Neuronal stem cell (in vitro differentiated cells): ENCODE results near the gene SPTLC1.
"Not testable (repeated sequence)": the region's sequence is repeated elsewhere in the genome, so short reads cannot be mapped to it uniquely, and the experiment has no call there.

Experiments
- DNase-seq: peaks from one replicate; pipeline ENCODE4 v3.0.0-alpha.2; 2013; ENCODE audit warnings: low spot score
- H2AFZ ChIP-seq: one replicate; pipeline ENCODE4 v1.6.1; 2013; ENCODE audit warnings: mild to moderate bottlenecking, low read length, inconsistent platforms
- H2AK5ac ChIP-seq: 2 replicates; pipeline ENCODE4 v1.6.1; 2013; ENCODE audit warnings: low read depth, mild to moderate bottlenecking, inconsistent platforms, low read length, moderate library complexity, mixed read lengths
- H2BK120ac ChIP-seq: 2 replicates; pipeline ENCODE4 v1.6.1; 2013; ENCODE audit warnings: low read depth, mild to moderate bottlenecking, inconsistent platforms, low read length, moderate library complexity, mixed read lengths
- H2BK12ac ChIP-seq: one replicate; pipeline ENCODE4 v1.6.1; 2013; ENCODE audit warnings: low read length, inconsistent platforms
- H2BK15ac ChIP-seq: 2 replicates; pipeline ENCODE4 v1.6.1; 2013; ENCODE audit warnings: mild to moderate bottlenecking, low read length, inconsistent platforms, mixed read lengths
- H2BK5ac ChIP-seq: one replicate; pipeline ENCODE4 v1.6.1; 2013; ENCODE audit warnings: inconsistent platforms, mild to moderate bottlenecking, low read length, moderate library complexity
- H3K14ac ChIP-seq: one replicate; pipeline ENCODE4 v1.6.1; 2013; ENCODE audit warnings: low read length, inconsistent platforms
- H3K18ac ChIP-seq: 2 replicates; pipeline ENCODE4 v1.6.1; 2013; ENCODE audit warnings: low read length, inconsistent platforms
- H3K23ac ChIP-seq: 2 replicates; pipeline ENCODE4 v1.6.1; 2013; ENCODE audit warnings: low read depth, mild to moderate bottlenecking, mixed read lengths, low read length, inconsistent platforms; ENCODE audit not compliant: poor library complexity
- H3K27ac ChIP-seq: replicated peaks from 3 replicates; pipeline ENCODE4 v1.5.1; 2013; ENCODE audit warnings: low read length, inconsistent platforms
- H3K27me3 ChIP-seq, 3 experiments: 2 replicates each; pipeline ENCODE4 v1.6.1; 2013; ENCODE audit warnings: low read length in 3 of 3, mild to moderate bottlenecking in 2 of 3, inconsistent platforms in 1 of 3, low read depth in 1 of 3, mixed read lengths in 1 of 3, moderate library complexity in 1 of 3; ENCODE audit not compliant: control insufficient read depth in 3 of 3, insufficient read depth in 3 of 3
- H3K36me3 ChIP-seq, 2 donors: replicated peaks in 1 of 2; 2 replicates each; pipeline ENCODE4 v1.6.1; 2013; ENCODE audit warnings: low read length in 2 of 2; ENCODE audit not compliant: control insufficient read depth in 2 of 2, insufficient read depth in 2 of 2
- H3K4ac ChIP-seq: 2 replicates; pipeline ENCODE4 v1.6.1; 2013; ENCODE audit warnings: inconsistent platforms, mild to moderate bottlenecking, low read length, moderate library complexity
- H3K4me1 ChIP-seq, 2 donors: 1 replicate in 1 of 2; 2 replicates in 1 of 2; pipeline ENCODE4 v1.6.1; 2013; ENCODE audit warnings: low read length in 2 of 2, low read depth in 1 of 2; ENCODE audit not compliant: control insufficient read depth in 2 of 2, insufficient read depth in 1 of 2
- H3K4me2 ChIP-seq: one replicate; pipeline ENCODE4 v1.6.1; 2013; ENCODE audit warnings: mild to moderate bottlenecking, low read length, inconsistent platforms; ENCODE audit not compliant: insufficient read depth, poor library complexity, severe bottlenecking
- H3K4me3 ChIP-seq, 2 donors: 2 replicates each; pipeline ENCODE4 v1.5.1; 2013; ENCODE audit warnings: low read length in 2 of 2, mild to moderate bottlenecking in 2 of 2, inconsistent platforms in 1 of 2, moderate library complexity in 1 of 2
- H3K79me1 ChIP-seq: one replicate; pipeline ENCODE4 v1.6.1; 2013; ENCODE audit warnings: low read depth, mild to moderate bottlenecking, inconsistent platforms, low read length, moderate library complexity
- H3K9ac ChIP-seq: one replicate; pipeline ENCODE4 v1.6.1; 2013; ENCODE audit warnings: mild to moderate bottlenecking, low read depth, low read length, inconsistent platforms; ENCODE audit not compliant: poor library complexity
- H3K9me3 ChIP-seq, 2 donors: replicated peaks in 1 of 2; 2 replicates each; pipeline versions ENCODE3 to v1.6.1; 2013; ENCODE audit warnings: low read length in 2 of 2, mild to moderate bottlenecking in 2 of 2, inconsistent platforms in 1 of 2, low read depth in 1 of 2, mixed read lengths in 1 of 2, moderate library complexity in 1 of 2; ENCODE audit not compliant: control insufficient read depth in 2 of 2, insufficient read depth in 1 of 2
- H4K8ac ChIP-seq: one replicate; pipeline ENCODE4 v1.6.1; 2013; ENCODE audit warnings: low read depth, mild to moderate bottlenecking, inconsistent platforms, low read length, moderate library complexity
- H4K91ac ChIP-seq: one replicate; pipeline ENCODE4 v1.6.1; 2013; ENCODE audit warnings: low read length, low read depth, mild to moderate bottlenecking, inconsistent platforms; ENCODE audit not compliant: poor library complexity
- WGBS, 2 donors: extraction: QIAGEN DNeasy Blood & Tissue Kit; methylation state at CpG; one replicate each; pipeline ENCODE4 v1.1.7; 2013; ENCODE audit warnings: missing lambda C conversion rate in 2 of 2, mixed read lengths in 1 of 2; ENCODE audit not compliant: insufficient read length in 2 of 2, insufficient replicate concordance in 1 of 2; ENCODE audit errors: extremely low coverage in 2 of 2; 5-methylcytosine and 5-hydroxymethylcytosine counted together

Gene SPTLC1

DNA sequence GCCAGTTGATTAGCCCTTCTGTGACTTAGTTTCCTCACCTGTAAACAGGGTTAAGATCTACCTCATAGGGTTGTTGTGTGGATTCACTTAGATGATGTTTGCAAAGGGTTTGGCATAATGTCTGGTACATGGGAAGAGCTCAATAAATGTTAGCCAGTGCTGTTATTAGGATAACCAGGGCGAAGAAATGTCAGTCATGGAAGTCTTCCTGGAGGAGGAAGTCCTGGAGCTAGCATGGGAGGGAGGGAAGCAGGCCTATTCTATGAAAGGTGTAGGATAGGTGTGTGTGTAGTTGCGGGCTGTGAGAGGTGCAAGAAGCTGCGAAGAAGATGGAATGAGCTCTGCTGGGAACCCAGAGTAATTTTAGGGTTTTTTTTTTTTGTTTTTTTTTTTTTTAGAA, 30.6 kb upstream of the SPTLC1 start:
- H2AFZ ChIP-seq, H3K4me2 ChIP-seq, H3K14ac ChIP-seq, DNase-seq, H2AK5ac ChIP-seq, H3K23ac ChIP-seq, H3K4ac ChIP-seq, H3K9ac ChIP-seq, H3K4me3 ChIP-seq, H3K9me3 ChIP-seq, H2BK12ac ChIP-seq, H4K91ac ChIP-seq, H4K8ac ChIP-seq, H3K36me3 ChIP-seq, H3K18ac ChIP-seq, H2BK15ac ChIP-seq, H2BK5ac ChIP-seq, H3K79me1 ChIP-seq, H3K27ac ChIP-seq: not testable (repeated sequence)
- Histone ChIP-seq H3K4me1 (peaks cover 16 to 17% of the 10 kb centered on the region in 2 donors), H3K27me3 (peaks cover 0 to 33% (median 15%) of the 10 kb centered on the region in 3 experiments), H2BK120ac (peak overlapping the region; percentile 62)
- WGBS, 2 donors = no CpG with 5 or more reads among the region's 3 CpGs

DNA sequence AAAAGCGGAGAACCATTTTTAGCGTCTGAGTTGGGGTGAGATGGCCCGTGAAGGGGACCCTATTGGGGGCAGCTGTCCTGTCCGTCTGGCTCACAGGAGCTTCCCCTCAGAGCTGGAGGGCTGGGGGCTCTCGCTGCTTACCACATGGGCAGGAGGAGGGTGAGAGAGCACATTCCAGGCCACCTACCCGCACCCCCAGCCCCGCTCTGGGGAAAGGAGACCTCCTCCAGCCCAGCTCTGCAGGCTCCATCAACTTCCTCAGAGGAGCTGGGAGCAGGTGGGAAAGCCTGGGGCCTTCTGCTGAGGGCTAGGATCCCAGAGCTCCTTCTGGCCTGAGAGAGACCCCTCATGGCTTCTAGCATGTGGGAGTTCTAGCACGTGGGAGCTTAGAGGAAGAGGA, 27.1 kb upstream of the SPTLC1 start:
- Histone ChIP-seq H3K79me1 (no peaks in the 10 kb centered on the region), H3K9me3 (no peaks in the 10 kb centered on the region), H3K4ac (no peak overlapping the region), H2BK5ac (no peak overlapping the region), H3K14ac (peak overlapping the region; percentile 67), H3K27ac (no peak overlapping the region), H4K91ac (no peak overlapping the region), H3K23ac (no peak overlapping the region), H3K27me3 (peaks cover 0 to 37% (median 21%) of the 10 kb centered on the region in 3 experiments), H3K4me3 (no peak overlapping the region), H2BK15ac (peak overlapping the region; percentile 85), H3K9ac (no peak overlapping the region), H3K4me1 (peaks cover 16% of the 10 kb centered on the region in 2 donors), H4K8ac (no peak overlapping the region), H2BK12ac (no peak overlapping the region), H2AK5ac (peak overlapping the region; percentile 91), H3K18ac (no peak overlapping the region), H3K4me2 (no peak overlapping the region), H3K36me3 (no peaks in the 10 kb centered on the region), H2BK120ac (no peak overlapping the region), H2AFZ (no peak overlapping the region)
- WGBS, 2 donors = no CpG with 5 or more reads among the region's 8 CpGs
- DNase-seq = no peak

DNA sequence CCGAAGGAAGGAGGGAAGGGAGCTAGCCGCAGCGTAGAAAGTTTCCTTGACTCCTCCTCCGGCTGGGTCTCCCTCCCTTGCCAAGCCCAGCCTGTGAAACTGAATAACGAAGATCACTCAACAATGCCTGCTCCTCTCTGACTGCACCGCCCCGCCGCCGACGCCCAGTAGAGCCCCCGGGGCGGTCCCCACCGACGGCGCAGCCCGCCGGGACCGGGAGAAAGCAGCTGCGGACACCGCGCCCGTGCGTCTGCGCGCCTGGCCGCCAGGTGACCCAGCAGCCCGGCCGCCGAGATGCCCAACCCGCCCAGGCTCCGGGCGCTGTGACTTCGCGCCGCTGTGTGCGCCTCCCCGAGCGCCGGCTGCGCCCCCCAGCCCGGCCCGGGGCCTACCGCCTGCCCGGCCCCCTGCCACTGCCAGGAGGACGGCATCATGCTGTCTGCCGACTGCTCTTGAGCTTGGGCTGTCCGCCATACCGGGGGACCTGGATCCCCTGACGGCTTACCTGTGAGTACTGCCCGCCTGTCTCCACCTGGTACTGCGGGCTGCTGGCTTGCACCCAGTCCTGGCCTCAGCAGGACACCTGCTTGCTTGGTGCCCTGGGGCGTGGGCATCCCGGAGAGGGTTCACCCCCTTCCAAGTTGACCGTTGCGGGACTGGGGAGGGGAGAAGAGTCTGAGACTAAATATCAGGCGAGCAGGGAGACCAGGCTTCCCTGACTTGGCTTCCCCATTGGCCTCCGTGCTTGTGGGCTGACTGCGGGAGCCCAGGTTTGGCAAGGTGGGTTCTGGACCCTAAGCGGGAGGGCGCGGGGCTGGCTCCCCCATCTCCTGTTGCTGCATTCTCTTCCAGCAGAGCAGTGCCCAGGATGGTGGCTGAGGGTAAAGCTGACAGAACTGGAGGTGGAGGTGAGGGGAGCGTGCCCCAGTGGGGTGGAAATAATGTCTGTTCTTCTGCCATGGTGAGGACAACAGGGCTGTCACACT, 26.2 kb upstream of the SPTLC1 start:
- peak overlapping the region; percentile 10 for H2AK5ac ChIP-seq
- H3K9ac ChIP-seq = peak overlapping the region; percentile 76
- H3K79me1 ChIP-seq = no peaks in the 10 kb centered on the region
- H2BK5ac ChIP-seq = peak overlapping the region; percentile 62
- peak overlapping the region; percentile 87 for H2AFZ ChIP-seq
- no peak overlapping the region for H2BK12ac ChIP-seq
- peak overlapping the region; percentile 61 for H3K4me2 ChIP-seq
- H3K36me3 ChIP-seq = no peaks in the 10 kb centered on the region
- no peak overlapping the region for H3K27ac ChIP-seq
- peak overlapping the region; percentile 78 for H2BK120ac ChIP-seq
- H3K9me3 ChIP-seq = no peaks in the 10 kb centered on the region
- no peak overlapping the region for H3K4ac ChIP-seq
- H3K23ac ChIP-seq = peak overlapping the region; percentile 39
- H3K4me3 ChIP-seq = peak overlapping the region; percentile 27 to 69
- peak overlapping the region; percentile 40 for H3K14ac ChIP-seq
- WGBS, 2 donors = no CpG with 5 or more reads among the region's 62 CpGs
- peak overlapping the region; percentile 69 for H2BK15ac ChIP-seq
- peaks cover 0 to 43% (median 21%) of the 10 kb centered on the region in 3 experiments for H3K27me3 ChIP-seq
- no peak overlapping the region for H4K91ac ChIP-seq
- H3K4me1 ChIP-seq = peaks cover 7 to 9% of the 10 kb centered on the region in 2 donors
- H3K18ac ChIP-seq = peak overlapping the region; percentile 81
- no peak for DNase-seq
- H4K8ac ChIP-seq = no peak overlapping the region

DNA sequence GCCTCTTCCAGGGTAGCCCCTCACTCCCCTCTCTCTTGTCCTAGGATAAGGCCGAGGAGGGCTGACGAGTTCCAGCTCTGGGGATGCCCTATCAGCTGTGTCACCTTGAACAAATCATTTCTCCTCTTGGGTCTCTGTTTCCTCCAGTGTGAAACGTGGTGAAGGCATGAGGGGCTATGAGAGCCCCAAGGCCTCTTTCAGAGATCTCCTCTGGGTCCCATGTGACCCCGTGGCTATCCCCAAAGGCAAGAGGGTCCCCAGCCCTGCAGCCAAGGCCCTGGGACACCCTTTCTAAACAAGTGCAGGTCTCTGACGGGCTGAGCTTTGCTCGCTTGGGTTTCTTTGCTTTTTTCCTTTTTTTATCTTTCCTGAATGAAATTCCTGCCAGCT, 25.5 kb upstream of the SPTLC1 start:
- no peak overlapping the region for H2BK15ac ChIP-seq
- H2BK5ac ChIP-seq = peak overlapping the region; percentile 62
- H3K23ac ChIP-seq = no peak overlapping the region
- peaks cover 6 to 9% of the 10 kb centered on the region in 2 donors for H3K4me1 ChIP-seq
- H2BK120ac ChIP-seq = no peak overlapping the region
- H2AFZ ChIP-seq = peak overlapping the region; percentile 87
- H4K91ac ChIP-seq = no peak overlapping the region
- peak overlapping the region; percentile 61 for H3K4me2 ChIP-seq
- no peak overlapping the region for H3K9ac ChIP-seq
- H3K27ac ChIP-seq = no peak overlapping the region
- H3K27me3 ChIP-seq = peaks cover 0 to 50% (median 21%) of the 10 kb centered on the region in 3 experiments
- no peak overlapping the region for H2BK12ac ChIP-seq
- no peak overlapping the region for H3K14ac ChIP-seq
- H3K9me3 ChIP-seq = no peaks in the 10 kb centered on the region
- no peak overlapping the region for H4K8ac ChIP-seq
- H3K18ac ChIP-seq = no peak overlapping the region
- H3K4ac ChIP-seq = no peak overlapping the region
- no CpG with 5 or more reads among the region's 6 CpGs for WGBS, 2 donors
- H2AK5ac ChIP-seq = no peak overlapping the region
- H3K4me3 ChIP-seq = peak overlapping the region in 1 of 2 donors; percentile 27
- no peaks in the 10 kb centered on the region for H3K36me3 ChIP-seq
- H3K79me1 ChIP-seq = peaks cover 2% of the 10 kb centered on the region
- DNase-seq = no peak
